Erythroblast (primary cell): ENCODE measurements around the gene C1orf52.

Source experiments
- GATA1 ChIP-seq: IDR thresholded peaks from 2 replicates; pipeline ENCODE4 v1.6.1; 2011; ENCODE audit warnings: low read depth, mild to moderate bottlenecking, control low read depth, low read length, moderate library complexity
- POLR2A ChIP-seq: IDR thresholded peaks from 2 replicates; pipeline ENCODE4 v1.6.1; 2011; ENCODE audit warnings: mild to moderate bottlenecking, low read length

GRCh38 chr1:85300140-85300539 lies 40.7 kb upstream of the C1orf52 start:
- no peak for TF ChIP-seq POLR2A
- TF ChIP-seq GATA1: no peak
